HepG2 (cell line): ENCODE data around the gene SMLR1. TPM values are rescaled to one million over a fixed set of nuclear protein-coding genes. Genes with fewer than 3 reads are reported as not detected.
A peak's percentile ranks its signal among the peaks of the same experiment; 100 is the strongest.

ENCODE experiments used
- DNMT1 ChIP-seq: sonication (generic); formaldehyde crosslinking; IDR thresholded peaks from 2 replicates; pipeline ENCODE4 v1.5.1; 2020; ENCODE audit warnings: mild to moderate bottlenecking, missing genetic modification reagents
- IRF2 ChIP-seq: IDR thresholded peaks from 2 replicates; pipeline ENCODE4 v1.6.1; 2018; ENCODE audit warnings: missing genetic modification reagents, missing compliant biosample characterization
- LCORL ChIP-seq, 2 experiments: fragments of 450-650 bp in 1 of 2; sonication (generic) in 1 of 2; formaldehyde crosslinking in 1 of 2; IDR thresholded peaks; 2 replicates each; pipeline versions ENCODE4 v1.5.0 to v1.6.1; 2017 to 2020; ENCODE audit warnings: antibody characterized with exemption in 1 of 2, missing genetic modification reagents in 1 of 2
- NFKBIZ ChIP-seq: IDR thresholded peaks from 2 replicates; pipeline ENCODE4 v1.6.1; 2018; ENCODE audit warnings: missing genetic modification reagents, missing compliant biosample characterization
- SMYD3 ChIP-seq: sonication (generic); formaldehyde crosslinking; IDR thresholded peaks from 2 replicates; pipeline ENCODE4 v1.8.1; 2023; ENCODE audit warnings: mild to moderate bottlenecking, missing genetic modification reagents
- STAT5B ChIP-seq: sonication (generic); formaldehyde crosslinking; IDR thresholded peaks from 2 replicates; pipeline ENCODE4 v1.4.0; 2020; ENCODE audit warnings: missing genetic modification reagents
- ZNF460 ChIP-seq: sonication (generic); formaldehyde crosslinking; IDR thresholded peaks from 2 replicates; pipeline ENCODE4 v1.5.1; 2020; ENCODE audit warnings: missing genetic modification reagents, mild to moderate bottlenecking, borderline replicate concordance
- ZNF670 ChIP-seq: sonication (generic); formaldehyde crosslinking; IDR thresholded peaks from 2 replicates; pipeline ENCODE4 v1.8.0; 2022; ENCODE audit warnings: mild to moderate bottlenecking, missing genetic modification reagents, borderline replicate concordance
- ZNF703 ChIP-seq: sonication (generic); formaldehyde crosslinking; IDR thresholded peaks from 2 replicates; pipeline ENCODE4 v1.5.1; 2020; ENCODE audit warnings: missing genetic modification reagents, mild to moderate bottlenecking, moderate library complexity, borderline replicate concordance
- polyA plus RNA-seq, 8 experiments: library from polyadenylated mRNA; depleted of rRNA in 3 of 8; stranded (reverse) in 7 of 8; unstranded in 1 of 8; fragments of >200 nt; fragmentation: Illumina TruSeq in 4 of 8; extraction: Trizol in 4 of 8; gene quantifications; 2 replicates each; pipeline versions ENCODE4 v1.2.1 to v1.2.3, GENCODE V29; 2011 to 2016; ENCODE audit warnings: low read depth in 4 of 8, missing spikeins in 1 of 8, mixed read lengths in 1 of 8; ENCODE audit not compliant: insufficient read depth in 1 of 8
- total RNA-seq, 5 experiments: library from RNA; depleted of rRNA; stranded (reverse); fragments of >200 nt; fragmentation: Illumina TruSeq; extraction: Trizol; gene quantifications; 2 replicates each; pipeline ENCODE4 v1.2.3, GENCODE V29; 2016; ENCODE audit warnings: low read depth in 1 of 5
- TF ChIP-seq, protein P1 (sequence below): sonication (generic); formaldehyde crosslinking; conservative IDR thresholded peaks from 2 replicates; pipeline ENCODE4 v1.4.0; 2020; ENCODE audit warnings: missing genetic modification reagents
- TF ChIP-seq, protein P2 (sequence below): sonication (generic); formaldehyde crosslinking; IDR thresholded peaks from 2 replicates; pipeline ENCODE4 v1.8.1; 2022; ENCODE audit warnings: low read depth, mild to moderate bottlenecking, missing genetic modification reagents
- TF ChIP-seq, protein P3 (sequence below): sonication (generic); formaldehyde crosslinking; IDR thresholded peaks from 2 replicates; pipeline ENCODE4 v1.4.0; 2020; ENCODE audit warnings: missing genetic modification reagents, mild to moderate bottlenecking, borderline replicate concordance
- TF ChIP-seq, protein P4 (sequence below): IDR thresholded peaks from 2 replicates; pipeline ENCODE4 v1.6.1; 2012; ENCODE audit warnings: inconsistent platforms
- TF ChIP-seq, protein P5 (sequence below): sonication (generic); formaldehyde crosslinking; IDR thresholded peaks from 2 replicates; pipeline ENCODE4 v1.5.0; 2020; ENCODE audit warnings: mild to moderate bottlenecking, missing genetic modification reagents, borderline replicate concordance

Gene SMLR1
- total and polyA plus RNA-seq, 2 of the 13 experiments (the other 11 are each of a cell fraction or from before 2014, with no cell fraction given) = 41.8 to 104 TPM

DNA sequence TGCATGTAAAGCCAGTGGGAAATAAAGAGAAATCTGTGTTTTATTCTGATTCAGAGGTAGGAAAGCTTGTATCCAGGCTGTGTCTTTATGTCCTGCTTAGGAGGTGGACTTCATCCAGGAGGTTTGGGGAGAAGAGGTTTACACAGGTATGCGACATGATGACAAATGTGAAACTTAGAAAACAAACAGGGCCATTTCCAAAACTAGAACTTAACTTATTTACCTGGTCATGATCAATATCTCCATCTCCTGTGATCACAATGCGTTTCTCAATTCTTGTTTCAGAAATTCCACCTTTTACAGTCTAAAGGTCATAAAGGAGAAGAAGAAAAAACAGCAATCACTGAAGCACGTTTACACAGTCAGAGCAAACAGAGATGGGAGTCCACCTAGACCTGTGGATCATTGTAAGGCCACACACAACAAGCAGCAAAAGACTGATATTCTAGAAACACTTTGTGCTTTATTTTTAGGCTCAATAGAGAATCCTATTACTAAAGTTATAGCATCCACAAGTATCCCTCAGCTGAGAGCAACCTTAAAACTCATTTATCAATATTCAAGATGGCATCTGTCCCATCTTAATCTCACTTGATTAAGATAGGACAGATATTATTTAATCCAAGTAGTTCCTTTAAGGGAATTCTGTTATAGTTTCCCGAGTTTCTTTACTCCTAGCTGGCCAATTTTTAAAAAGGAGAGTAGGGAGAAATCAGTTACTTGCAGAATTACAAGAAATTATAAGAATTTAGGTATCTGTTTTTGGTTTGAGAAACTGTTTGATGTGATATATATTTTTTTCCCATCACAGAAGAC is 36.4 kb downstream of the SMLR1 start (continued):
- TF ChIP-seq, protein P1, sequence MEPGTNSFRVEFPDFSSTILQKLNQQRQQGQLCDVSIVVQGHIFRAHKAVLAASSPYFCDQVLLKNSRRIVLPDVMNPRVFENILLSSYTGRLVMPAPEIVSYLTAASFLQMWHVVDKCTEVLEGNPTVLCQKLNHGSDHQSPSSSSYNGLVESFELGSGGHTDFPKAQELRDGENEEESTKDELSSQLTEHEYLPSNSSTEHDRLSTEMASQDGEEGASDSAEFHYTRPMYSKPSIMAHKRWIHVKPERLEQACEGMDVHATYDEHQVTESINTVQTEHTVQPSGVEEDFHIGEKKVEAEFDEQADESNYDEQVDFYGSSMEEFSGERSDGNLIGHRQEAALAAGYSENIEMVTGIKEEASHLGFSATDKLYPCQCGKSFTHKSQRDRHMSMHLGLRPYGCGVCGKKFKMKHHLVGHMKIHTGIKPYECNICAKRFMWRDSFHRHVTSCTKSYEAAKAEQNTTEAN = peak; percentile 69
- TF ChIP-seq IRF2 (CRISPR knock-in tag) (peak; percentile 97), ZNF460 (CRISPR knock-in tag) (peak; percentile 62; the same call in 1 of the 2 replicates), STAT5B (CRISPR knock-in tag) (peak; percentile 97), ZNF670 (CRISPR knock-in tag) (peak; percentile 96), ZNF703 (CRISPR knock-in tag) (peak; percentile 54), DNMT1 (CRISPR knock-in tag) (no peak), LCORL (IDR thresholded peaks at IDR 0.05) (peak; percentile 97), LCORL (CRISPR knock-in tag; IDR thresholded peaks at IDR 0.05) (peak; percentile 100), NFKBIZ (CRISPR knock-in tag) (peak; percentile 95), SMYD3 (CRISPR knock-in tag) (peak; percentile 96)
- TF ChIP-seq, protein P2, sequence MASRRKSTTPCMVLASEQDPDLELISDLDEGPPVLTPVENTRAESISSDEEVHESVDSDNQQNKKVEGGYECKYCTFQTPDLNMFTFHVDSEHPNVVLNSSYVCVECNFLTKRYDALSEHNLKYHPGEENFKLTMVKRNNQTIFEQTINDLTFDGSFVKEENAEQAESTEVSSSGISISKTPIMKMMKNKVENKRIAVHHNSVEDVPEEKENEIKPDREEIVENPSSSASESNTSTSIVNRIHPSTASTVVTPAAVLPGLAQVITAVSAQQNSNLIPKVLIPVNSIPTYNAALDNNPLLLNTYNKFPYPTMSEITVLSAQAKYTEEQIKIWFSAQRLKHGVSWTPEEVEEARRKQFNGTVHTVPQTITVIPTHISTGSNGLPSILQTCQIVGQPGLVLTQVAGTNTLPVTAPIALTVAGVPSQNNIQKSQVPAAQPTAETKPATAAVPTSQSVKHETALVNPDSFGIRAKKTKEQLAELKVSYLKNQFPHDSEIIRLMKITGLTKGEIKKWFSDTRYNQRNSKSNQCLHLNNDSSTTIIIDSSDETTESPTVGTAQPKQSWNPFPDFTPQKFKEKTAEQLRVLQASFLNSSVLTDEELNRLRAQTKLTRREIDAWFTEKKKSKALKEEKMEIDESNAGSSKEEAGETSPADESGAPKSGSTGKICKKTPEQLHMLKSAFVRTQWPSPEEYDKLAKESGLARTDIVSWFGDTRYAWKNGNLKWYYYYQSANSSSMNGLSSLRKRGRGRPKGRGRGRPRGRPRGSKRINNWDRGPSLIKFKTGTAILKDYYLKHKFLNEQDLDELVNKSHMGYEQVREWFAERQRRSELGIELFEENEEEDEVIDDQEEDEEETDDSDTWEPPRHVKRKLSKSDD (CRISPR knock-in tag) = peak; percentile 90; the same call in 1 of the 2 replicates
- TF ChIP-seq, protein P3, sequence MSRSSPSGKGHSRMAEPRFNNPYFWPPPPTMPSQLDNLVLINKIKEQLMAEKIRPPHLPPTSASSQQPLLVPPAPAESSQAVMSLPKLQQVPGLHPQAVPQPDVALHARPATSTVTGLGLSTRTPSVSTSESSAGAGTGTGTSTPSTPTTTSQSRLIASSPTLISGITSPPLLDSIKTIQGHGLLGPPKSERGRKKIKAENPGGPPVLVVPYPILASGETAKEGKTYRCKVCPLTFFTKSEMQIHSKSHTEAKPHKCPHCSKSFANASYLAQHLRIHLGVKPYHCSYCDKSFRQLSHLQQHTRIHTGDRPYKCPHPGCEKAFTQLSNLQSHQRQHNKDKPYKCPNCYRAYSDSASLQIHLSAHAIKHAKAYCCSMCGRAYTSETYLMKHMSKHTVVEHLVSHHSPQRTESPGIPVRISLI (CRISPR knock-in tag) = peak; percentile 98
- TF ChIP-seq, protein P4, sequence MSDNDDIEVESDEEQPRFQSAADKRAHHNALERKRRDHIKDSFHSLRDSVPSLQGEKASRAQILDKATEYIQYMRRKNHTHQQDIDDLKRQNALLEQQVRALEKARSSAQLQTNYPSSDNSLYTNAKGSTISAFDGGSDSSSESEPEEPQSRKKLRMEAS = peak; percentile 75
- TF ChIP-seq, protein P5, sequence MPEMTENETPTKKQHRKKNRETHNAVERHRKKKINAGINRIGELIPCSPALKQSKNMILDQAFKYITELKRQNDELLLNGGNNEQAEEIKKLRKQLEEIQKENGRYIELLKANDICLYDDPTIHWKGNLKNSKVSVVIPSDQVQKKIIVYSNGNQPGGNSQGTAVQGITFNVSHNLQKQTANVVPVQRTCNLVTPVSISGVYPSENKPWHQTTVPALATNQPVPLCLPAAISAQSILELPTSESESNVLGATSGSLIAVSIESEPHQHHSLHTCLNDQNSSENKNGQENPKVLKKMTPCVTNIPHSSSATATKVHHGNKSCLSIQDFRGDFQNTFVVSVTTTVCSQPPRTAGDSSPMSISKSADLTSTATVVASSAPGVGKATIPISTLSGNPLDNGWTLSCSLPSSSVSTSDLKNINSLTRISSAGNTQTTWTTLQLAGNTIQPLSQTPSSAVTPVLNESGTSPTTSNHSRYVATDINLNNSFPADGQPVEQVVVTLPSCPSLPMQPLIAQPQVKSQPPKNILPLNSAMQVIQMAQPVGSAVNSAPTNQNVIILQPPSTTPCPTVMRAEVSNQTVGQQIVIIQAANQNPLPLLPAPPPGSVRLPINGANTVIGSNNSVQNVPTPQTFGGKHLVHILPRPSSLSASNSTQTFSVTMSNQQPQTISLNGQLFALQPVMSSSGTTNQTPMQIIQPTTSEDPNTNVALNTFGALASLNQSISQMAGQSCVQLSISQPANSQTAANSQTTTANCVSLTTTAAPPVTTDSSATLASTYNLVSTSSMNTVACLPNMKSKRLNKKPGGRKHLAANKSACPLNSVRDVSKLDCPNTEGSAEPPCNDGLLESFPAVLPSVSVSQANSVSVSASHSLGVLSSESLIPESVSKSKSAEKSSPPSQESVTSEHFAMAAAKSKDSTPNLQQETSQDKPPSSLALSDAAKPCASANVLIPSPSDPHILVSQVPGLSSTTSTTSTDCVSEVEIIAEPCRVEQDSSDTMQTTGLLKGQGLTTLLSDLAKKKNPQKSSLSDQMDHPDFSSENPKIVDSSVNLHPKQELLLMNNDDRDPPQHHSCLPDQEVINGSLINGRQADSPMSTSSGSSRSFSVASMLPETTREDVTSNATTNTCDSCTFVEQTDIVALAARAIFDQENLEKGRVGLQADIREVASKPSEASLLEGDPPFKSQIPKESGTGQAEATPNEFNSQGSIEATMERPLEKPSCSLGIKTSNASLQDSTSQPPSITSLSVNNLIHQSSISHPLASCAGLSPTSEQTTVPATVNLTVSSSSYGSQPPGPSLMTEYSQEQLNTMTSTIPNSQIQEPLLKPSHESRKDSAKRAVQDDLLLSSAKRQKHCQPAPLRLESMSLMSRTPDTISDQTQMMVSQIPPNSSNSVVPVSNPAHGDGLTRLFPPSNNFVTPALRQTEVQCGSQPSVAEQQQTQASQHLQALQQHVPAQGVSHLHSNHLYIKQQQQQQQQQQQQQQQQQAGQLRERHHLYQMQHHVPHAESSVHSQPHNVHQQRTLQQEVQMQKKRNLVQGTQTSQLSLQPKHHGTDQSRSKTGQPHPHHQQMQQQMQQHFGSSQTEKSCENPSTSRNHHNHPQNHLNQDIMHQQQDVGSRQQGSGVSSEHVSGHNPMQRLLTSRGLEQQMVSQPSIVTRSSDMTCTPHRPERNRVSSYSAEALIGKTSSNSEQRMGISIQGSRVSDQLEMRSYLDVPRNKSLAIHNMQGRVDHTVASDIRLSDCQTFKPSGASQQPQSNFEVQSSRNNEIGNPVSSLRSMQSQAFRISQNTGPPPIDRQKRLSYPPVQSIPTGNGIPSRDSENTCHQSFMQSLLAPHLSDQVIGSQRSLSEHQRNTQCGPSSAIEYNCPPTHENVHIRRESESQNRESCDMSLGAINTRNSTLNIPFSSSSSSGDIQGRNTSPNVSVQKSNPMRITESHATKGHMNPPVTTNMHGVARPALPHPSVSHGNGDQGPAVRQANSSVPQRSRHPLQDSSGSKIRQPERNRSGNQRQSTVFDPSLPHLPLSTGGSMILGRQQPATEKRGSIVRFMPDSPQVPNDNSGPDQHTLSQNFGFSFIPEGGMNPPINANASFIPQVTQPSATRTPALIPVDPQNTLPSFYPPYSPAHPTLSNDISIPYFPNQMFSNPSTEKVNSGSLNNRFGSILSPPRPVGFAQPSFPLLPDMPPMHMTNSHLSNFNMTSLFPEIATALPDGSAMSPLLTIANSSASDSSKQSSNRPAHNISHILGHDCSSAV (CRISPR knock-in tag) = no peak
